ENCODE results near the gene BTAF1. TPM values are rescaled to one million over a fixed set of nuclear protein-coding genes. Genes with fewer than 3 reads are reported as not detected.

The BTAF1 gene
- total RNA-seq, 4 donors from 2014 or later, result 35.5 to 78.3 (median 43.1) TPM

- TF ChIP-seq CTCF (IDR thresholded peaks at IDR 0.05) (no peak), POLR2A (IDR thresholded peaks at IDR 0.05) (no peak)
- H3K4me3 ChIP-seq (ENCODE audit: low read depth, poor library complexity, severe bottlenecking), result no peak overlapping the region
- intact Hi-C loops (cut with DNase I; ENCODE audit: low total_unique reads), result no loop called here
- DNase-seq (ENCODE audit: low spot score in 2 of 2), result no peak
- WGBS, 2 donors, result 90 to 96% methylated on average over 2 of the region's 2 CpGs
Observed at GRCh38 chr10:91974960-91975359, 51.4 kb downstream of the BTAF1 start.

- H3K4me3 ChIP-seq (ENCODE audit: low read depth, poor library complexity, severe bottlenecking), result no peak overlapping the region
- no peak for DNase-seq (ENCODE audit: low spot score in 2 of 2)
- WGBS, 2 donors, result 95 to 100% methylated on average over 1 of the region's 1 CpG
- TF ChIP-seq POLR2A (IDR thresholded peaks at IDR 0.05), result no peak
- TF ChIP-seq CTCF (IDR thresholded peaks at IDR 0.05), result no peak
- intact Hi-C loops (cut with DNase I; ENCODE audit: low total_unique reads), result no loop called here
Observed at GRCh38 chr10:91975438-91975837, 51.9 kb downstream of the BTAF1 start.

GRCh38 chr10:91976317-91977051 lies 52.9 kb downstream of the BTAF1 start:
- no peak for DNase-seq (ENCODE audit: low spot score in 2 of 2)
- H3K4me3 ChIP-seq (ENCODE audit: low read depth, poor library complexity, severe bottlenecking), result no peak overlapping the region
- intact Hi-C loops (cut with DNase I; ENCODE audit: low total_unique reads), result no loop called here
- 88 to 90% methylated on average over 5 of the region's 5 CpGs for WGBS, 2 donors
- no peak for TF ChIP-seq POLR2A (IDR thresholded peaks at IDR 0.05)
- TF ChIP-seq CTCF (IDR thresholded peaks at IDR 0.05), result no peak

GRCh38 chr10:91977491-91977890 lies 53.9 kb downstream of the BTAF1 start:
- intact Hi-C loops (cut with DNase I; ENCODE audit: low total_unique reads), result no loop called here
- DNase-seq (ENCODE audit: low spot score in 2 of 2), result no peak
- TF ChIP-seq POLR2A (IDR thresholded peaks at IDR 0.05) (no peak), CTCF (IDR thresholded peaks at IDR 0.05) (no peak)
- WGBS, 2 donors, result 82 to 91% methylated on average over 2 of the region's 2 CpGs
- no peak overlapping the region for H3K4me3 ChIP-seq (ENCODE audit: low read depth, poor library complexity, severe bottlenecking)

GRCh38 chr10:91978585-91978984 lies 55.0 kb downstream of the BTAF1 start:
- no peak for DNase-seq (ENCODE audit: low spot score in 2 of 2)
- no peak for TF ChIP-seq CTCF (IDR thresholded peaks at IDR 0.05)
- TF ChIP-seq POLR2A (IDR thresholded peaks at IDR 0.05), result no peak
- intact Hi-C loops (cut with DNase I; ENCODE audit: low total_unique reads), result no loop called here
- 94 to 97% methylated on average over 1 of the region's 1 CpG for WGBS, 2 donors
- H3K4me3 ChIP-seq (ENCODE audit: low read depth, poor library complexity, severe bottlenecking), result no peak overlapping the region

GRCh38 chr10:91980319-91980718 lies 56.7 kb downstream of the BTAF1 start:
- intact Hi-C loops (cut with DNase I; ENCODE audit: low total_unique reads), result loop anchor here (2.0 kb wide), 1 partner anchor 16 kb away; no protein-coding TSS in a partner anchor
- DNase-seq (ENCODE audit: low spot score in 2 of 2), result no peak
- no peak for TF ChIP-seq POLR2A (IDR thresholded peaks at IDR 0.05)
- no peak for TF ChIP-seq CTCF (IDR thresholded peaks at IDR 0.05)
- WGBS, 2 donors, result 60 to 63% methylated on average over 1 of the region's 1 CpG
- no peak overlapping the region for H3K4me3 ChIP-seq (ENCODE audit: low read depth, poor library complexity, severe bottlenecking)
